GM21737 (cell line): Measurements from ENCODE around the gene GPBP1.
"Not testable (repeated sequence)": the region's sequence is repeated elsewhere in the genome, so short reads cannot be mapped to it uniquely, and the experiment has no call there.

Experiments used
- ATAC-seq: cut with Tn5 transposase; IDR thresholded peaks from one replicate; pipeline ENCODE4 v1.9.1; 2021; ENCODE audit warnings: mild to moderate bottlenecking, moderate library complexity; ENCODE audit not compliant: unreplicated experiment

Gene GPBP1

DNA sequence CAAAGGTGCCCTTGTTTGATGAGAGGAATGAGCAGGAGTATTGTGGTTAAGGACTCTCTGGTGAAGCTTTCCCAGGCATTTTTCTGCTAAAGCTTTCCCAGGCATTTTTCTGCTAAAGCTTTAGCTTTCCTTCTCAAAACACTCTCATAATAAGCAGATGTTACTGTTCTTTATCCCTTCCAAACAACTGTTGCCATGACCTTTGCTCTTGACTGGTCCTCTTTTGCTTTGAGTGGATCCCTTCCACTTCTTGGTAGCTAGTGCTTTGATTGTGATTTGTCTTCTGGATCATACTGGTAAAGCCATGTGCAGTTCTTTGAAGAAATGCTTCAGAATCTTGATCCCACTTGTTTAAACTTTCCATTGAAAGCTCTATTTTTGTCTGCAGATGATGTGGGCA is 85.8 kb downstream of the GPBP1 start:
- ATAC-seq, result no peak

DNA sequence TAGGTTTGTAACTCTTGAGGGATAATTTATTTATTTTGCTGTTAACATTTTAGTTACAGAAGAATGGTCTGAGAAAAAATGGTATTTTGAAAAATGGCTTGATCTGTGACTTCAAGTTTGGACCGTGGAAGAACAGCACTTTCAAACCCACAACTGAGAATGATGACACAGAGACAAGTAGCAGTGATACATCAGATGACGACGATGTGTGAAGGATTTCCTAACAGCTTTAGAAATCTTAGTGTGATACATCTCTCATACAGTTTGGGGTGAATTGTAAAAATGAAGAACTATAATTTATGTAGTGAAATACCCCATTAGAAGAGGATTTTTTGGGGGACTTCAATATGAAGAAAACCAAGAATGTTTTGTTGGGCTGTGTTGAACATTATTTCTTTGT is 88.7 kb downstream of the GPBP1 start:
- ATAC-seq, result no peak

DNA sequence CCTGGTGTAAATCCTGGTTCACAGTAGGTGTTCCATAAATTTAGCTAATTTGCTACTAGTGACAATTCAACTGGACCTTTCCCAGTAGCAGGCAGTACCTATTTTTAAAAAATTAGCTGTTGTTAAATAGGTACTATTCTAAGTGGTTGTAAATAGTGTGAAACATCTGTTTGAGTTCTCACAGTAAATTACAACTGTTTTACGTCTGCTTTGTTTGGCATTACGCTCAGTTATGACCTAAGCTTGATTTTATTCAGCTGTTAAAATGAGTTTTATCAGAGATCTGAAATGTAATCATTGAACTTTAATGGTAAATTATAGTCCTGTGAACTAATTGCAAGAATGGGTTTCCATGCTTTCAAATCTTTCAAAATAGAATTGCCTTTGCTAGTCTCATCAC is 93.9 kb downstream of the GPBP1 start:
- no peak for ATAC-seq

DNA sequence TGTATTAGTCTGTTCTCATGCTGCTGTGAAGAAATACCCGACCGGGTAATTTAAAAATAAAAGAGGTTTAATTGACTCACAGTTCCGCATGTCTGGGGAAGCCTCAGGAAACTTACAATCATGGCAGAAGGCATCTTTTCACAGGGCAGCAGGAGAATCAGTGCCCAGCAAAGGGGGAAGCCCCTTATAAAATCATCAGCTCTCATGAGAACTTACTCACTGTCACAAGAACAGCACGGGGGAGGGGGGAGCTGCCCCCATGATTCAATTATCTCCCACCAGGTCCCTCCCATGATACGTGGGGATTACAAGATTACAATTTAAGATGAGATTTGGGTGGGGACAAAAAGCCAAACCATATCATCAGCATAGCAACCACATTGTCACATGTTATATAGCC is 102.5 kb downstream of the GPBP1 start:
- ATAC-seq, result no peak

DNA sequence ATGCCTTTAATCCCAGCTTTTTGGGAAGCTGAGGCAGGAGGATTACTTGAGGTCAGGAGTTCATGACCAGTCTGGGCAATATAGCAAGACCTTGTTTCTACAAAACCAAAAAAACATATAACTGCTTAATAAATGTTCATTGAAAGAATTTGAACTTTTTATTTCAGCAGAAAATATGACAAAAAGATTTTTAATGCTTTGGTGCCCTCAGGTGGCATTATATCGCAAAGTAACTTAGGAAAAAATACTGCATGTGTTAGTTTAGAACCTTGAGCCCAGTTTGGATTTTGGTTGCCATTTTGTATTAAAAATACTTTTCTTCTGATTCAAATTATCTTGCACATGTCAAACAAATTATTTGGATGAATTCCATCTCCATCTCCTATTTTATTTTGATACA is 103.2 kb downstream of the GPBP1 start:
- ATAC-seq, result no peak

DNA sequence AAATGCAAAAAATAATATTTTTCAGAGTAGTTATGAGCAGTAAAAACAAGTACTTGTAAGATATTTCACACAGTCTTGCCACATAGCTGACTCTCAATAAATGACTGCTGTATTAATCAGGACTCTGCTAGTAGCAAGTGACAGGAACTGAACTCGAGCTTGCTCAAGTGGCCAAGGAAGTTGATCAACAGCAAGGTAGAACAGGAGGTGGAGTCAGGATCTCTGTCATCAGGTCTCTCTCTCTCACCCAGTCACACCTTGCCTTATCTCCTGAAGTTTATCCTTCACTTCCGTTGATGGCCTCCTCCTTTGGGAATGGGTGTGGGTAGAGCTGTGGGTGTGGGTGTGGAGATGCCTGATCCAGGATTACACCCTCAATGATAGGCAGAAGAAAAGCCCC is 107.0 kb downstream of the GPBP1 start:
- ATAC-seq, result no peak

DNA sequence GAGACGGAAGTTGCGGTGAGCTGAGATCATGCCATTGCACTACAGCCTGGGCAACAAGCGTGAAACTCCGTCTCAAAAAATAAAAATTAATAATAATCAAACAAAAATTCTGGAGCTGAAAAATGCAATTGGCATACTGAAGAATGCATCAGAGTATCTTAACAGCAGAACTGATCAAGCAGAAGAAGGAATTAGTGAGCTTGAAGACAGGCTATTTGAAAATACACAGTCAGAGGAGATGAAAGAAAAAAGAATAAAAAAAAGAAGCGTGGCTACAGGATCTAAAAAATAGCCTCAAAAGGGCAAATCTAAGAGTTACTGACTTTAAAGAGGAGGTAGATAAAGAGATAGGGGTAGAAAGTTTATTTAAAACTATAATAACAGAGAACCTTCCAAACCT is 111.2 kb downstream of the GPBP1 start:
- not testable (repeated sequence) for ATAC-seq

DNA sequence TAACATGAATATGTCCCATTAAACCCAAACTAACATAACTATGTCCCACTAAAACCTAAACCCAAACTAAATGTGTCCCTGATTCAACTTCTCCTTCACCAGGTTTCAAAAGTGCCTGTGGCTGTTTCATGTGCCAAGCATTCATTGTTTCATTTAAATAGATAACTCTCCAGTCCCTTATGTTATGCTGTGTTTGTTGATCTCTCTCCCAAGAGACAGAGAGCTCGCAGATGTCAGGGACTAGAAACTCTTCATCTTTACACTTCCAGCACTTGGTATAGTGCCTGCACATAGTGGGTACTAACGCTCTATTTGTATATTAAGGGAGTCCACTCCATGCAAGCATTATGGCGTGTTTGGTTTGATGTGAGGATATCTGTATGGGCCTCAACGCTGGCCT is 118.0 kb downstream of the GPBP1 start:
- no peak for ATAC-seq

DNA sequence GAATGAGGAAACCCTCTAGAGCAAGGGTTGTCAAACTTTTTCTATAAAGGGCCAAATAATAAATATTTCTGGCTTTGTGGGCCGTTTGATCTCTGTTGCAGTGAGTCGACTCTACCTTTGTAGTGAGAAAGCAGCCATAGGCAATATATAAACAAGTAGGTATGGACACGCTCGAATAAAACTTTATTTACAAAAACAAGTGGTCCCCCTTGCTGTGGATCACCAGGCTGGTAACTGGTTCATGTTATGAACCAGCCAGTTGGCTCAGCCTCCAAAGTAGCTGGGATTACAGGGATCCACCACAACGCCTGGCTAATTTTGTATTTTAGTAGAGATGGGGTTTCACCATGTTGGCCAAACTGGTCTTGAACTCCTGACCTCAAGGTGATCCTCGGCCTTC is 118.5 kb downstream of the GPBP1 start:
- no peak for ATAC-seq

DNA sequence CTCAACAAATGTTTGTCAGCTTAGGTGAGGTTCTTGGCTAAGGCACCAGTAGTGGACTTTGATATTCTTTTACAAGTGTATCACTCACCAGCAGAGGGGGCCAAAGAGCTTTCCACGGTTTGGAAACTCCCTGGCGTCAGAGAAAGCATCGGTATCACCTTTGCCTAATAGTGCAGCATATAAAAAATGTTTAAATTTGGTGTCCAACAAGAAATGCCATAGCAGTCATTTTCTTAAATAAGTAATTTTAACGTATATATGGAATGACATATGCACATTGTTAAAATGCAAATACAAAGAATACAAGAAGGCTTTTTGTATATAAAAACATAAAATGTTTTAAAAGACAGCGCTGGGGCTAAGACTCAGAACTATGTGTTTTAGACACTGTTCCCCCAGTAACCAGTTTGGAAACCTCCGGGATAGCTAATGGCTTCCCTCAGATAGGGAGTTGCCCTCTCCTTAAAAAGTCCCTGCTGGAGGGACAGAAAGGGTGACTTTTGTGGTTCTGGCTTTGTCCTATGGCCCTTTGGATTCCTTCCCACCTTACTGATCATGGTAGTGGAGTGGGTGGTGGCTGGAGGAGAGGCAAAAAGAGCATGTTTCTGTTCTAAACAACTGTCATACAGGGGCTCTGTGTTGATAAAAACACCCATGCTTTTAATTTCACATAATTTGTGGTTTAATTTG is 124.6 kb downstream of the GPBP1 start:
- ATAC-seq, result no peak

DNA sequence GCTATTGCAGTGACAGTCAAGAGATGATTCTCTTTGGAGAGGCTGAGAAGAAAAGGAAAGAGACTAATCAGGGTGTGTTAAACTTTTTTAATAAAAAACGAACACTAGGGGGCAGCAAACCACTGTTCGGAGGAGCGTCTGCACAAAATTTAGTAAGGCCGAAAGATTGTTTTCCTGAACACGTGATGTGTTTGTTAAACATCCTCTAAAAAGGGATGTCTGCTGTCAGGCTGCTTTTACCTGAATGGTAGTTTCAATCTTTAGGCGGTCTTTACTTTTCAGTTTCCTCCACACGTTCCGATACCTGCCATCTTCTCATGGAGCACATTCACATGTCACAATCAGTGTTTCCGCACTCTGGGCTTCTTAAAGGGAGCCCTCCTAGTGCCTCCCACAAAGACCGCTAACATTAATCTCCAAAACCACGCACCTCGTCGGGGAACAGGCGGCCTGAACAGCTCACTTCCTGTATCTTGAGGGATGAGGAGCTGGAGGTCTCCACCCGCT is 125.2 kb downstream of the GPBP1 start:
- no peak for ATAC-seq

DNA sequence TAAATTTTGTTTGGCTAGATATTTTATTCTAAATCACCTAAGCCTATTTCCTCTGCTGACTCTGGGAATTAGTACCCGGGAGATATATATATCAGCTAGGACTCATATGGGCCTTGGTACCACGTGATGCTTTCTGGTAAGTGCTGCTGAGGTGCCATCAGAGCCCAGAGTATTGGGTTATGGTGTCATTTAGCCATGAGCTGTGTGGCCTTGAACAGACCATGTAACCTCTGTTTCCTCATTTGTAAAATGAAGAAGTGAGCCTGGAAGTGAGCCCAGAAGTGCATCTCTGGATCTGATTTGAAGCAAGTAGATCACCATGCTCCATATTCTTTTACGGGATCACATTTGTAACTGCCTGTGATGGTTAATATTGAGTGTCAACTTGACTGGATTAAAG is 126.1 kb downstream of the GPBP1 start:
- ATAC-seq, result no peak

DNA sequence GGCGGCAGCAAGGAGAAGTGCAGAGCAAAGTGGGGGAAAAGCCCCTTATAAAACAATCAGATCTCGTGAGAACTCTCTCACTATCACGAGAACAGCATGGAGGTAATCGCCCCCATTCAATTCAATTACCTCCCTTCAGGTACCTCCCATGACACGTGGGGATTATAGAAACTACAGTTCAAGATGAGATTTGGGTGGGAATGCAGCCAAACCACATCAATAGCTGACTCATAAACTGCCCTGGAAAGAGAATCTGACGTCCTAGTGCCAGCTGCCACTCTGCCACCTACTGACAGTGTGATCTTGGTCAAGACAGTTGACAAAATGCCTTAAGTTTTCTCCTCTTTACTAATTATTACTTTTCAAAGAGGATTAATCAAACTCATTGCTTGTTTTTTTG is 128.3 kb downstream of the GPBP1 start:
- ATAC-seq, result no peak

DNA sequence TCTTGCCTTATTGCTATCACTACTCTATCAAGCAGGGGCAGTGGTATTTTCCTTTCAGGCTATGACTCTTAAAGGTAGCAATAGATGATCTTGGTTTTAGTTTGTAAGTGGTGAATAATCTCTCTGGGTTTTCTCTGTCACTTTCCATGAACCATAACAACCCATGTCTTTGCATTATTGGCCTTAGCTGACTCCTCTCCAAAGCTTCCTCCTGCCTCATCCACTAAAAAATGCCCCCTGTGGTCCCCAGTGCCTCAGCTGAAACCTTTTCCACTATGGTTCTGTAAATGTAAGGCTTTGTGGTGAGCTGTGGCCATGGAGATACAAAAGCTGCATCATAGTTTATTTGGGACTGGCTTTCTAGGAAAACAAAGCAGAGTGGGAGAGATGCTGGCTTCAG is 128.8 kb downstream of the GPBP1 start:
- ATAC-seq, result no peak

DNA sequence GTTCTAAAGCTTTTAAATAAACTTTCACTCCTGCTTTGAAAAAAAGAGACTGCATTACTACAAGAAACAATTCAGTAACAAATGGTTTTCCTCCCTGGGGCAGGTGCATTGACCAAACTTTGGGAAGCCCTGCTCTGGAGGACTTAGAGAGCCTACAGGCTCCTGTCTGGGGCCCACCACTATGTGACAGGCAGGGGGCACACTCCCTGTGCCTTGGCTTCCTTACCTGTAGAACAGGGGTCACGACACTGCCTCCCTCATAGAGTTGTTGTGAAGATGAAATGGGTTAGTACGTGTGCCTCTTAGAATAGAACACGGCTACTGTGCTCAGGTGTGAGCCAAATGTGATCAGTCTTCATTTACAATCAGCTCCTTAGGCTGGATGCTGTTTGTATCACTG is 130.1 kb downstream of the GPBP1 start:
- no peak for ATAC-seq

DNA sequence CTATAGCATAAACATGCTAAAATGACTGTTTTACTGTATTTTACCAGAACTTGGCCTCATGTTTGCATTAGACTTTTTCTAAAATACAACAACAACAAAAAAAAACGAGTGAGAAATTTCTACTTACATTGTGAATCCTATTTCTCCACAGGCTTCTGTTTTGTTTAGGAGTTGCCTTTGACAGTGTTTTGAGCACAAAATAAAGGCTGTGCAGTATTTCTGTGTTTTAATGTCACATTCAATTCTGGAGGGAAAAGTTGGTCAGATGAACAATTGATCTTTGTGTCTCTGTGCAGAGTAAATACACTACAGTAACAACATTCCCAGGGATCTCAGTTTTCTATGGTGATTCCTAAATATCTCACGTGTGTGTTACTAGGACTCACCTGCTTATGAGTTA is 131.1 kb downstream of the GPBP1 start:
- no peak for ATAC-seq

DNA sequence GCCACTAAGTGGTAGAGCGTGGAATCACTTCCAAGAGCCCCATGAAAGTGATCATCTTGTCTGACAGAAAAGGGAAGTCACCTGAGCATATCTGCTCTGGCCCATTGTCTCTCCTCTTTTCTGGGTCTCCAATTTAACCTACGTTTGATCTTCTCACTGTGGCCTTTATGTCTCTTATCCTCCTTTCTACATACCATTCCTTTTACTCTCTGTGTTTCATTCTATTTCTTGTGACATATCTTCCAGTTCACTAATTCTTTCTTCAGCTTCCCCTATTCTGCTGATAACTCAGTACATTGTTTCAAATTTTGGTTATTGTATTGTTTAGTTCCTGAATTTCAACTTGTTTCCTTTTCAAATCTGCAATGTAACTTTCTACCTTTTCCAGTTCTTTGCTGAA is 132.5 kb downstream of the GPBP1 start:
- no peak for ATAC-seq

DNA sequence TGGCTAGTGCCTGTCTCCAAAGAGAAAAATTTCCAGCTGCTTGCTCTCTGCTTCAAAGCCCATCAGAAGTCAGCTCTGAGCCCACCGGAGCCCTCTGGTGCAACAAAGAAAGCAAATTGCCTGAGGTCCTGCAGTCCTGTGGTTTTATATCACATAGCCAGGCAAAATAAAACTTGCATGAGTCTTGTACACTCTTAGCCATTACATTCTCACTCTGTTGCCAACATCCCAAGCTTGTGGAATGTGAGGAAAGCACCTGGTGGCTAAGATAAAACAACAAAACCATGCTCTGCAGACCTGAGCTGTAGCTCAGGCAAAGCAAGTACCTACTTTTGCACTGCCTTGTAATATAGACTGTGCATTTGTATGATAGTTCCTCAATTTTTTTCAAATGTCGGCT is 133.7 kb downstream of the GPBP1 start:
- no peak for ATAC-seq

DNA sequence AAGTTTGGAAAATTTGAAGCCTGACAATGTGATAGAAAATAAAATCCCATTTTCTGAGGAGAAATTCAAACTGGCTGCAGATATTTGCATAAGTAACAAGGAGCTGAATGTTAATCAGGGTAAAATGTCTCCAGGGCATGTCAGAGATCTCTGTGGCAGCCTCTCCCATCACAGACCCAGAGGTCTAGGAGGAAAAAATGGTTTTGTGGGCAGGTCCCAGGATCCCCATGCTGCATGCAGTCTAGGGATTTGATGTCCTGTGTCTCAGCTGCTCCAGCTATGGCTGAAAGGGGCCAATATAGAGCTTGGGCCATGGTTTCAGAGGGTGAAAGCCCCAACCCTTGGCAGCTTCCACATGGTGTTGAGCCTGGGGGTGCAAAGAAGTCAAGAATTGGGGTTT is 135.2 kb downstream of the GPBP1 start:
- ATAC-seq, result not testable (repeated sequence)

DNA sequence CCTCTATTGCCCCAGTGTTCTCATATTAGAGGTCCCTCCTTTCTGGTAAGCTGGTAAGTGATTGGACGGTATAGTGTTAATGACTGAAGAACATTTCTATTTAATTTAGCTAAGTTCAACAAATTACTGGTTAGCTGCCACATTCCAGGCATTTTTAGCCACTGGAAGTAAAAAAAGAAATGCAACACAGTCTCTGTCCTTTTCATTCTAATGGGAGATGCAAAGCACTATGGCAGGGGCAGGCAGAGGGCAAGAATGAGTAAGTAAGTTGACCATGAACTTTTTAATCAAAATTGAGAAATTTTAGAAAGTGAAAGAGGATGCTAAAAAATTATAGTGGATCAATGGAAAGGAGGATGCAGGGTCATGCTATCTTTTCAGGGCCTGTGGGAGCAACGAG is 137.4 kb downstream of the GPBP1 start:
- ATAC-seq, result no peak

DNA sequence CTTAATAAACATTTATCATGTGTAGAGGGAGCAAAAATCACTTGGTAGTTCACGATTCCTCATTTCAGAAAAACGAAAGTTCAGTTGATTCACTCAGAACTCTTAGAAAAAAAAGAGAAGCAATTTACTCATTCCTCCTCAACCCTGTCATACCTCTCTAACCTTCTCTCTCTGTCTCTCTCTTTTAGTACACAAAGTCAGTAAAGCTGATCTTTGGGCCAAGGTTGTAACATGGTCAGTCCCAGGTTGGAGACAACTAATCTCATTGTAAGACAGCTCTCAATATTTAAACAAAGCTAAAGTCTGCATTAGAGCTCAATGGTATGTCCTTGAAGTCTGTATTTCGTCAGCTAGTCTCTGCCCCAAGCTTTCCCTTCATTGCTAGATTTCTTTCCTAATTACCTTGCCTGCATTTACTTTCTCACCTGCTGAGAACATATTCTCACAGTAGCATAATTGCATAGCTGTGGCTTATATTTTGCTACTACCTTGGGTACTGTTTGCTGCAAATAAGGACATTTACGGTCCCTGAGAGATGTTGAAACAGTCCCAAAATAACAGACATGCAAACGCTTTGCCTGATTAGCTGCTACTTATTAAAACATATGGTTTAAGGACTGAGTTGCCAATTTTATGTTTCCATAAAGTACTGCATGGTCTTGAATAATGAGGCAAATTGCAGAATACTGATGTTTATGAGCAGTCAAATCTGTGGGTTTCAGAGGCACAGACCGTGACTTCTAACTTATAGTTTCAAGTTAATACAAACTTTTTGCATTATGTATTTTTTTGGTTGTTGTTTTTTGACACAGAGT is 138.3 kb downstream of the GPBP1 start:
- no peak for ATAC-seq

DNA sequence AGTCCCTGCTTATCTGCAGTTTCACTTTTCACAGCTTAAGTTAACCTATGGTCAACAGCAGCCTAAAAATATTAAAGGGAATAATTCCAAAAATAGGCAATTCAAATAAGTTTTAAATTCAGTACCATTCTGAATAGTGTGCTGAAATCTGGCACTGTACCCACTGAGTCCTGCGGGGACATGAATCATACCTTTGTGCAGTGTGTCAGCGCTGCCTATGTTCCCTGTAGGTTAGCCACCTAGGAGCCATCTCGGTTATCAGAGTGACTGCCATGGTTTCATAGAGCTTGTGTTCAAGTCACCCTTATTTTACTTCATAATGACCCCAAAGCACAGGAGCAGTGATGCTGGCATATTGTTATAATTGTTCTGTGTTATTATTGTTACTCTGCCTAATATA is 139.9 kb downstream of the GPBP1 start:
- ATAC-seq, result no peak
